Spinal cord (tissue), 10 donors: ENCODE measurements around the gene SLC1A4. TPM values are rescaled to one million over a fixed set of nuclear protein-coding genes. Genes with fewer than 3 reads are reported as not detected.

ENCODE experiments used
- DNase-seq, 6 donors: peaks; one replicate each; pipeline versions ENCODE4 v3.0.0 to v3.0.0-alpha.2; 2013 to 2015; ENCODE audit warnings: low spot score in 6 of 6, low read depth in 4 of 6
- H3K27ac ChIP-seq: one replicate; pipeline ENCODE4 v1.5.1; 2013; ENCODE audit warnings: low read depth, low read length, control low read depth
- H3K27me3 ChIP-seq: one replicate; pipeline ENCODE4 v1.6.1; 2013; ENCODE audit warnings: low read length; ENCODE audit not compliant: control insufficient read depth, insufficient read depth
- H3K36me3 ChIP-seq: one replicate; pipeline ENCODE4 v1.6.1; 2013; ENCODE audit warnings: low read length; ENCODE audit not compliant: control insufficient read depth, insufficient read depth
- H3K4me1 ChIP-seq: one replicate; pipeline ENCODE4 v1.6.1; 2013; ENCODE audit warnings: low read length; ENCODE audit not compliant: control insufficient read depth, insufficient read depth
- H3K4me3 ChIP-seq: one replicate; pipeline ENCODE4 v1.5.1; 2013; ENCODE audit warnings: low read depth, low read length, control low read depth
- H3K9me3 ChIP-seq: one replicate; pipeline ENCODE4 v1.6.1; 2013; ENCODE audit warnings: low read length; ENCODE audit not compliant: control insufficient read depth, insufficient read depth
- WGBS: methylation state at CpG from one replicate; pipeline ENCODE4 v1.1.5; 2013; ENCODE audit warnings: missing lambda C conversion rate; ENCODE audit not compliant: insufficient coverage; 5-methylcytosine and 5-hydroxymethylcytosine counted together
- polyA plus RNA-seq, 2 donors: library from polyadenylated mRNA; unstranded; fragments of 120-200 nt; gene quantifications; one replicate each; pipeline ENCODE4 v1.2.1, GENCODE V29; 2013; ENCODE audit not compliant: insufficient read length in 2 of 2
- total RNA-seq, 2 donors: library from RNA; depleted of rRNA in 1 of 2; stranded (reverse); fragments of 120-200 nt in 1 of 2; fragments of >200 nt in 1 of 2; gene quantifications; one replicate each; pipeline versions ENCODE4 v1.2.3 to v1.2.4, GENCODE V29; 2013 to 2014
- donor health status: healthy.

SLC1A4 gene
- total and polyA plus RNA-seq, 4 donors: 35.3 to 92.7 (median 65.4) TPM

DNA sequence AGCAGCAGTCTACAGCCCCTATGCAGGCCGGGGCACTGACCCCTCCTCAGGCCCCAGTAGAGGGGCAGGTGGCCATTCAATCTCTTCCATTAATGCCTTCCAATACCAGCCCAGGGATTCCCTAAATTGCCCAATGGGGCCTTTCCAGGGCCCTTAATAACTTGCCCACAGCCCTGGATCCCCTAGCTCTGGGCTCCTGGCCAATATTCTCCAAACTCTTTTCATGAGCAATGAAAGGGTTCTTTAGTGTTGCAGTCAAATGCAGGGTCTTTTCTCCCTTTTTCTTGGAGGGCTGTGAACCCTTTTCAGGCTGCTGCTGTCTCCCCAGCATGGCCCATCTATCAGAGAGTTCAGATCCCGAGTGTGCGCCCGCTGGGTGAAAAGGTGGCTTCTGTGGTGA, 41.3 kb upstream of the SLC1A4 start:
- Histone ChIP-seq H3K4me1 (peaks cover 49% of the 10 kb centered on the region), H3K36me3 (no peaks in the 10 kb centered on the region), H3K9me3 (no peaks in the 10 kb centered on the region), H3K27ac (peak overlapping the region; percentile 36), H3K27me3 (peaks cover 2% of the 10 kb centered on the region), H3K4me3 (no peak overlapping the region)
- WGBS: 28% methylated on average over 1 of the region's 4 CpGs
- peak; percentile 60 to 95 (median 86) for DNase-seq

GRCh38 chr2:64950226-64951160, 38.7 kb upstream of the SLC1A4 start:
- Histone ChIP-seq H3K9me3 (no peaks in the 10 kb centered on the region), H3K36me3 (no peaks in the 10 kb centered on the region), H3K4me3 (no peak overlapping the region), H3K27ac (no peak overlapping the region), H3K27me3 (no peaks in the 10 kb centered on the region), H3K4me1 (peaks cover 33% of the 10 kb centered on the region)
- WGBS: 88% methylated on average over 13 of the region's 14 CpGs
- DNase-seq: no peak

GRCh38 chr2:64951306-64951953, 37.8 kb upstream of the SLC1A4 start:
- H3K36me3 ChIP-seq: no peaks in the 10 kb centered on the region
- WGBS: 79% methylated on average over 5 of the region's 5 CpGs
- DNase-seq: no peak

GRCh38 chr2:64952096-64952495, 37.1 kb upstream of the SLC1A4 start:
- Histone ChIP-seq H3K9me3 (no peaks in the 10 kb centered on the region), H3K36me3 (no peaks in the 10 kb centered on the region), H3K27me3 (no peaks in the 10 kb centered on the region), H3K27ac (no peak overlapping the region), H3K4me1 (peaks cover 27% of the 10 kb centered on the region), H3K4me3 (no peak overlapping the region)
- peak in 2 of 6 donors; percentile 44 to 49 for DNase-seq
- WGBS: 59% methylated on average over 2 of the region's 6 CpGs

More at GRCh38 chr2:64951306-64951953, 37.8 kb upstream of the SLC1A4 start:
- Histone ChIP-seq H3K27ac (no peak overlapping the region), H3K9me3 (no peaks in the 10 kb centered on the region), H3K27me3 (no peaks in the 10 kb centered on the region), H3K4me1 (peaks cover 29% of the 10 kb centered on the region), H3K4me3 (no peak overlapping the region)

- peaks cover 24% of the 10 kb centered on the region for H3K4me1 ChIP-seq
- 94% methylated on average over 11 of the region's 15 CpGs for WGBS
- DNase-seq: no peak
- H3K9me3 ChIP-seq: no peaks in the 10 kb centered on the region
- H3K27ac ChIP-seq: no peak overlapping the region
- H3K36me3 ChIP-seq: no peaks in the 10 kb centered on the region
- H3K4me3 ChIP-seq: no peak overlapping the region
- H3K27me3 ChIP-seq: no peaks in the 10 kb centered on the region
Measured at GRCh38 chr2:64952511-64953482, 36.4 kb upstream of the SLC1A4 start.

- Histone ChIP-seq H3K27me3 (no peaks in the 10 kb centered on the region), H3K4me1 (peaks cover 13% of the 10 kb centered on the region), H3K27ac (no peak overlapping the region), H3K36me3 (no peaks in the 10 kb centered on the region), H3K9me3 (no peaks in the 10 kb centered on the region), H3K4me3 (no peak overlapping the region)
- WGBS: no CpG with 5 or more reads among the region's 2 CpGs
- DNase-seq: no peak
Measured at GRCh38 chr2:64955467-64955866, 33.7 kb upstream of the SLC1A4 start.

DNA sequence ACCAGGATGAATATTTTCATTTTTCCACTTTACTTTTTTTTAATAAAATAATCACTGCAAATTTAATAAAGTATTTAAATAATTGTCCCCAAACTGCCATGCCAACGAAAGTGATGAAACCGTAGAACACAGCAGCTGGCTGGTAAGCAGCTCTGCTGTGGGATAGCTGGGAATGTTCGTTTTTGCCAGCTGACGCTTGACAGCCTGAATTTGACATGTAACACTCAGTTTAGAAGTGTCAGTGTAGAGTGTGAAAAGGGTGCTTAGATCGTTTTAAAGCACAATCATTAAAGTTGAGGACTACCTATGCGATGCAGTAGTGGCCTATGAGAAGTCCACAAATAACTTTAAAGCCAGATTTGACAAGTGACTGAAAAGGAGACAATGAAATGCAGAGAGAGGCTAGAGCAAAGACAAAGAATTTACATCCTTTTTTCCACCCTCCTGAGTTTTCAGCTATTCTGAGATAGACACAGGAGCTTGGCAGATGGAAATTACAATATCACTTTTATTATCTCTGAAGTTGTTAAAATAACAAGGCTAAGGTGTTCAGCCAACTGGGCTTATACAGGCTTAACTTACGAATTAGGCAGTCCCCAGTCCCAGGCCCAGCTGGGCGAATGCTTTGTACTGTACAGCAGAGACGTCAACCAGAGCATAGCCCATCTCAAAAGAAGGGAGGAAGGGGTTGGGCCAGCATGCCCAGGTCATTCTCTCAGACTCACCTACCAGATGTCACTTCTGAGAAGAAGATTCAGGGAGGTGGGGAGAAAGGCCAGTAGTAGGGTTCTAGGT, 31.9 kb upstream of the SLC1A4 start:
- WGBS: 78% methylated on average over 7 of the region's 9 CpGs
- H3K4me3 ChIP-seq: no peak overlapping the region
- H3K9me3 ChIP-seq: no peaks in the 10 kb centered on the region
- no peak overlapping the region for H3K27ac ChIP-seq
- DNase-seq: peak in 1 of 6 donors; percentile 37
- H3K27me3 ChIP-seq: no peaks in the 10 kb centered on the region
- H3K36me3 ChIP-seq: no peaks in the 10 kb centered on the region
- peaks cover 4% of the 10 kb centered on the region for H3K4me1 ChIP-seq

GRCh38 chr2:64958556-64958955, 30.6 kb upstream of the SLC1A4 start:
- WGBS: 84% methylated on average over 6 of the region's 9 CpGs
- no peaks in the 10 kb centered on the region for H3K4me1 ChIP-seq
- no peaks in the 10 kb centered on the region for H3K27me3 ChIP-seq
- no peak for DNase-seq
- H3K9me3 ChIP-seq: no peaks in the 10 kb centered on the region
- H3K27ac ChIP-seq: no peak overlapping the region
- H3K4me3 ChIP-seq: no peak overlapping the region
- no peaks in the 10 kb centered on the region for H3K36me3 ChIP-seq
